K562 (cell line): ENCODE data around the gene MLH1. TPM values are rescaled to one million over a fixed set of nuclear protein-coding genes. Genes with fewer than 3 reads are reported as not detected.
A peak's percentile ranks its signal among the peaks of the same experiment; 100 is the strongest.

Source experiments
- CSDE1 ChIP-seq, 2 experiments: fragments of 450-650 bp; IDR thresholded peaks; 2 replicates each; pipeline ENCODE4 v1.6.1; 2016; ENCODE audit warnings: mild to moderate bottlenecking in 1 of 2
- DEAF1 ChIP-seq: fragments of 450-650 bp; formaldehyde crosslinking; IDR thresholded peaks from 2 replicates; pipeline ENCODE4 v1.4.0; 2020; ENCODE audit warnings: mild to moderate bottlenecking, moderate library complexity
- ETV5 ChIP-seq: sonication (generic); formaldehyde crosslinking; IDR thresholded peaks from 2 replicates; pipeline ENCODE4 v1.4.0; 2020; ENCODE audit warnings: low read depth, mild to moderate bottlenecking, missing genetic modification reagents
- FOXK2 ChIP-seq, 2 experiments: fragments of 450-650 bp; IDR thresholded peaks in 1 of 2; conservative IDR thresholded peaks in 1 of 2; 2 replicates each; pipeline ENCODE4 v1.6.1; 2016; ENCODE audit warnings: low read depth in 2 of 2, mild to moderate bottlenecking in 1 of 2
- FOXM1 ChIP-seq, 2 experiments: fragments of 450-650 bp in 1 of 2; sonication (generic) in 1 of 2; formaldehyde crosslinking in 1 of 2; IDR thresholded peaks; 2 replicates each; pipeline versions ENCODE4 v1.6.1 to v1.9.0; 2017 to 2022; ENCODE audit warnings: low read depth in 2 of 2, mild to moderate bottlenecking in 2 of 2, missing genetic modification reagents in 1 of 2, moderate library complexity in 1 of 2
- FUS ChIP-seq: fragments of 200-400 bp; formaldehyde crosslinking; optimal IDR thresholded peaks from 2 replicates; pipeline ENCODE3; 2017; ENCODE audit warnings: low read depth, low read length
- HNRNPH1 ChIP-seq: fragments of 200-400 bp; formaldehyde crosslinking; optimal IDR thresholded peaks from 2 replicates; pipeline ENCODE3; 2017; ENCODE audit warnings: low read depth, mild to moderate bottlenecking, low read length, moderate library complexity
- JUNB ChIP-seq: fragments of 450-650 bp; formaldehyde crosslinking; conservative IDR thresholded peaks from 2 replicates; pipeline ENCODE4 v1.4.0; 2020; ENCODE audit warnings: mild to moderate bottlenecking
- MEF2A ChIP-seq: IDR thresholded peaks from 2 replicates; pipeline ENCODE4 v1.6.1; 2011; ENCODE audit warnings: low read depth, mild to moderate bottlenecking, low read length, moderate library complexity; ENCODE audit not compliant: control insufficient read depth
- MIER1 ChIP-seq: fragments of 450-650 bp; IDR thresholded peaks from 2 replicates; pipeline ENCODE4 v1.6.1; 2016; ENCODE audit warnings: antibody characterized with exemption, mild to moderate bottlenecking, low read depth
- MYNN ChIP-seq, 2 experiments: sonication (generic); formaldehyde crosslinking in 1 of 2; IDR thresholded peaks; 2 replicates each; pipeline versions ENCODE4 v1.5.0 to v1.6.1; 2016 to 2020; ENCODE audit warnings: antibody characterized with exemption in 1 of 2, missing genetic modification reagents in 1 of 2
- PCBP2 ChIP-seq: fragments of 200-400 bp; formaldehyde crosslinking; IDR thresholded peaks from 2 replicates; pipeline ENCODE4 v1.6.1; 2018; ENCODE audit warnings: low read length, low read depth, mild to moderate bottlenecking, moderate library complexity; ENCODE audit not compliant: poor library complexity, severe bottlenecking
- POLR2AphosphoS2 ChIP-seq: IDR thresholded peaks from 2 replicates; pipeline ENCODE4 v1.6.1; 2012; ENCODE audit warnings: low read length, improper control_type of control experiment
- RBFOX2 ChIP-seq: fragments of 200-400 bp; formaldehyde crosslinking; IDR thresholded peaks from 2 replicates; pipeline ENCODE4 v1.6.1; 2017; ENCODE audit warnings: low read depth, mild to moderate bottlenecking, low read length, moderate library complexity
- RBM34 ChIP-seq: fragments of 200-400 bp; formaldehyde crosslinking; IDR thresholded peaks from 2 replicates; pipeline ENCODE4 v1.6.1; 2018; ENCODE audit warnings: low read length, borderline replicate concordance; ENCODE audit not compliant: insufficient read depth
- SMAD2 ChIP-seq: fragments of 150-350 bp; IDR thresholded peaks from 2 replicates; pipeline ENCODE4 v1.6.1; 2014; ENCODE audit warnings: low read depth, mild to moderate bottlenecking, low read length
- SP1 ChIP-seq: sonication (generic); formaldehyde crosslinking; IDR thresholded peaks from 2 replicates; pipeline ENCODE4 v1.8.1; 2022; ENCODE audit warnings: mild to moderate bottlenecking, missing genetic modification reagents
- XRCC5 ChIP-seq: fragments of 200-400 bp; formaldehyde crosslinking; IDR thresholded peaks from 2 replicates; pipeline ENCODE4 v1.6.1; 2017; ENCODE audit warnings: low read depth, mild to moderate bottlenecking, low read length
- ZBTB49 ChIP-seq: sonication (generic); formaldehyde crosslinking; IDR thresholded peaks from 2 replicates; pipeline ENCODE4 v1.8.0; 2022; ENCODE audit warnings: missing genetic modification reagents, mild to moderate bottlenecking, borderline replicate concordance
- ZNF146 ChIP-seq: IDR thresholded peaks from one replicate; pipeline ENCODE4 v1.6.1; 2018; ENCODE audit warnings: missing compliant biosample characterization; ENCODE audit not compliant: unreplicated experiment
- ZNF165 ChIP-seq: fragments of 250-450 bp; sonication (Bioruptor Pico); IDR thresholded peaks from 2 replicates; pipeline ENCODE4 v1.4.0; 2020; ENCODE audit warnings: borderline replicate concordance
- ZNF75A ChIP-seq: fragments of 450-650 bp; formaldehyde crosslinking; IDR thresholded peaks from 2 replicates; pipeline ENCODE4 v1.4.0; 2020; ENCODE audit warnings: mild to moderate bottlenecking
- polyA plus RNA-seq, 8 experiments: library from polyadenylated mRNA; depleted of rRNA in 4 of 8; stranded (reverse) in 5 of 8; unstranded in 3 of 8; fragments of >200 nt; fragmentation: Nextera tagmentation in 2 of 8; fragmentation: Illumina TruSeq in 1 of 8; extraction: Ambion mirVana in 2 of 8; extraction: Trizol in 1 of 8; gene quantifications; 2 replicates each; pipeline versions ENCODE4 v1.2.1 to v1.2.3, GENCODE V29; 2011 to 2014; ENCODE audit warnings: inconsistent platforms in 1 of 8, missing spikeins in 1 of 8
- total RNA-seq, 7 experiments: library from RNA; depleted of rRNA in 6 of 7; stranded (reverse); fragments of >200 nt in 6 of 7; fragmentation: Illumina TruSeq in 2 of 7; extraction: Trizol in 2 of 7; gene quantifications; 2 replicates each; pipeline versions ENCODE4 v1.2.1 to v1.2.3, GENCODE V29; 2011 to 2021; ENCODE audit warnings: low replicate concordance in 1 of 7
- TF ChIP-seq, protein P1 (sequence below): fragments of 450-650 bp; formaldehyde crosslinking; IDR thresholded peaks from 2 replicates; pipeline ENCODE4 v1.4.0; 2020; ENCODE audit warnings: mild to moderate bottlenecking, moderate library complexity

The MLH1 gene
- total and polyA plus RNA-seq, 9 of the 15 experiments (the other 6 are each of a cell fraction or from before 2014, with no cell fraction given), result 76.4 to 155 (median 117) TPM

DNA sequence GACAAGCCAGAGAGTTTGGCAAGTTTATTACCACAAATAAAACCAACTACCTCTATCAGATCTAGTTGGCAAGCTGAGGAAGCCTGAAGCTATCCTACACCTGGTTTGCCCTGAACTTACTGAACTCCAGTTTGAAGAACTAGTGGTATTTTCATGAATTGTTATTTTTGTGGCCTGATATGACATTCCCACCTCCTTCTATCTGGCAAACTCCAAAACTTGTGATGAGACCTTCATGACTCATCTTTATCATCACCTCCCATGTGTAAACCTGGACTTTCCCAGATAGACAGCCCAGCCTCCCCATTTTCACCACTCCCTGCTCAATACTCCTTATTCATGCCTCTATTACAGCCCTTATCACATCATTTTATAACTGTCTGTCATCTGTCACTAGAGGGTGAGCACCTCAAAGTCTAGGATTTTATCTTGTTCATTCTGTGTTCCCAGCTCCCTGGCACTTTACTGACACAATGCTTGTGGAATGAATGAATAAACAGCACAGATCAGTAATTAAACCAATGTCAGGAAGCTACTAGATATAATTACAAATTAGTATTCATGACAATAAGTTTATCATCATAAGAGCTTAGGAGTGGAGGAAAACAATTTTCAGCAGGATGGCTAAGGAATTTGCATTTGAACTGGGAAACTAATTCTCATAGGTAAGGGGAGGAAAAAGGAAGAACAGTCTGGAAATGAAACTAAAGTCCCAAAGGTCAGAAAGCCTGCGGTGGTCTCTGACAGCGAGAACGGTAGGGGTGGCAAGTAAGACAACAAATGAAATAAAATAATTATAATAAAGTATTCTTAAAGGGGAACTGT is 35.2 kb upstream of the MLH1 start (continued):
- TF ChIP-seq CSDE1 (IDR thresholded peaks at IDR 0.05) (peak in 1 of 2 experiments; percentile 73; a peak in 1 of 4 replicates), ZBTB49 (no peak), ETV5 (CRISPR knock-in tag) (no peak), POLR2AphosphoS2 (no peak), FOXK2 (conservative IDR thresholded peaks at IDR 0.05 in 1 of 2, IDR thresholded peaks at IDR 0.05 in 1 of 2; ENCODE audit: low read depth in 2 of 2) (peak; percentile 78 to 85), RBM34 (no peak), SMAD2 (no peak), DEAF1 (no peak), MIER1 (peak; percentile 77), MYNN (IDR thresholded peaks at IDR 0.05) (peak; percentile 93), MYNN (CRISPR knock-in tag; IDR thresholded peaks at IDR 0.05) (no peak), PCBP2 (no peak), ZNF165 (CRISPR knock-in tag) (no peak), HNRNPH1 (no peak), SP1 (peak; percentile 35; the same call in 1 of the 2 replicates), MEF2A (peak; percentile 60; the same call in 1 of the 2 replicates), FUS (no peak), ZNF146 (CRISPR knock-in tag) (no peak), ZNF75A (CRISPR knock-in tag) (no peak), JUNB (CRISPR knock-in tag) (peak; percentile 93), FOXM1 (IDR thresholded peaks at IDR 0.05; ENCODE audit: low read depth) (peak; percentile 92), FOXM1 (CRISPR knock-in tag; IDR thresholded peaks at IDR 0.05; ENCODE audit: low read depth) (no peak), RBFOX2 (no peak), XRCC5 (no peak)
- TF ChIP-seq, protein P1, sequence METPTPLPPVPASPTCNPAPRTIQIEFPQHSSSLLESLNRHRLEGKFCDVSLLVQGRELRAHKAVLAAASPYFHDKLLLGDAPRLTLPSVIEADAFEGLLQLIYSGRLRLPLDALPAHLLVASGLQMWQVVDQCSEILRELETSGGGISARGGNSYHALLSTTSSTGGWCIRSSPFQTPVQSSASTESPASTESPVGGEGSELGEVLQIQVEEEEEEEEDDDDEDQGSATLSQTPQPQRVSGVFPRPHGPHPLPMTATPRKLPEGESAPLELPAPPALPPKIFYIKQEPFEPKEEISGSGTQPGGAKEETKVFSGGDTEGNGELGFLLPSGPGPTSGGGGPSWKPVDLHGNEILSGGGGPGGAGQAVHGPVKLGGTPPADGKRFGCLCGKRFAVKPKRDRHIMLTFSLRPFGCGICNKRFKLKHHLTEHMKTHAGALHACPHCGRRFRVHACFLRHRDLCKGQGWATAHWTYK (CRISPR knock-in tag), result peak; percentile 90
